ENCODE data around the gene EBLN1. TPM values are rescaled to one million over a fixed set of nuclear protein-coding genes. Genes with fewer than 3 reads are reported as not detected.

EBLN1 gene
- total and polyA plus RNA-seq, 9 of the 15 experiments (the other 6 are each of a cell fraction or from before 2014, with no cell fraction given), result 0.06 to 3.1 (median 0.80) TPM

GRCh38 chr10:22228943-22229801 lies 11.4 kb upstream of the EBLN1 start (continued):
- peak; percentile 80; the same call in 1 of the 2 replicates for TF ChIP-seq RB1 (IDR thresholded peaks at IDR 0.05; ENCODE audit: low read depth)
- TF ChIP-seq RFX5 (IDR thresholded peaks at IDR 0.05; ENCODE audit: low read depth, low read length), result peak; percentile 57; the same call in 1 of the 2 replicates
- peak in 1 of 2 experiments; percentile 93; a peak in 2 of 4 replicates for TF ChIP-seq ZNF639 (CRISPR knock-in tag; conservative IDR thresholded peaks at IDR 0.05 in 1 of 2, IDR thresholded peaks at IDR 0.05 in 1 of 2)
- no peak for TF ChIP-seq HES1 (IDR thresholded peaks at IDR 0.05; ENCODE audit: low read depth)
- peak; percentile 44; the same call in 1 of the 2 replicates for TF ChIP-seq HDAC2 (IDR thresholded peaks at IDR 0.05)
- TF ChIP-seq SFPQ (IDR thresholded peaks at IDR 0.05; ENCODE audit: low read depth, low read length), result no peak
- peak; percentile 47 for TF ChIP-seq U2AF1 (optimal IDR thresholded peaks at IDR 0.05; ENCODE audit: low read depth, low read length)
- TF ChIP-seq ZNF589 (CRISPR knock-in tag; IDR thresholded peaks at IDR 0.05; ENCODE audit: low read depth), result peak; percentile 94
- no peak for TF ChIP-seq CHCHD3 (CRISPR knock-in tag; IDR thresholded peaks at IDR 0.05)

Measured in K562 (cell line).